CD4-positive, alpha-beta T cell treated with Interferon gamma for 1 hour (primary cell): Measurements from ENCODE around the gene MMAB.
A peak's percentile ranks its signal among the peaks of the same experiment; 100 is the strongest.

Experiments used
- DNase-seq: peaks from one replicate; pipeline ENCODE4 v3.0.0-alpha.2; 2020

The MMAB gene

GRCh38 chr12:109535231-109535862 is 38.0 kb downstream of the MMAB start:
- no peak for DNase-seq

- DNase-seq, result no peak
These were observed 38.8 kb downstream of the MMAB start for GRCh38 chr12:109534456-109534855.

DNA sequence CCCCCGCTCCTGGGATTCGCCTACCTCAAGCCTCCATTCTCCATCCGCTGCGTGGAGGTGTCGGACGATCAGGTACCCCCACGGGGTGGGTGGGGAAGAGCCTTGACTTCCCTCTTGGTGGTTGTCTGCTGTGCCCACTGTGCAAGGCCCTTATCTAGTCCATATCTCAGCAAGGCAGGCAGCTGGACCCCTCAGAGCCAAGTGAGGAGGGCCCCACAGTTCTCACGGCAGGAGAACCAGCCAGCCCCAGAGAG is 39.9 kb downstream of the MMAB start:
- no peak for DNase-seq

- DNase-seq, result no peak
These were observed 40.4 kb downstream of the MMAB start for GRCh38 chr12:109532721-109533486.

DNA sequence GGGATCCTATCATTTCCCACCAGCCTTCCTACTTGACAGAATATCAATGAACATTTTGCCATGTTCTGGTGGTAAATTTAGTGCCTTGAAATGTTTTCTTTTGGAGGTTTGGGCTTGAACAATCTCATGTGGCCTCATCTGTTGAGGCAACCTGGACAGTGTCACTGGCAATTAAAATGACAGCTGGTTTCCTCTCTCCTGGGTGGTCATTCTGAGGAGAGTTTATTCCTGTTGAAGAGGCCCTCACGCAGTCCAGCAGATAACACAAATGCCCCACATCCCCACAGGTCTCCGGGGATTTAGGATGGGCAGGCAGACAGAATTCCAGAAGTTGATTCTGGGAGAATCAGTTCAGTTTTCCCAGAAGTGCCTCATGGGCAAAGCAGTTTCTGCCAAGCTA is 41.9 kb downstream of the MMAB start:
- DNase-seq, result no peak

GRCh38 chr12:109529691-109530640 is 43.3 kb downstream of the MMAB start:
- DNase-seq, result no peak

DNA sequence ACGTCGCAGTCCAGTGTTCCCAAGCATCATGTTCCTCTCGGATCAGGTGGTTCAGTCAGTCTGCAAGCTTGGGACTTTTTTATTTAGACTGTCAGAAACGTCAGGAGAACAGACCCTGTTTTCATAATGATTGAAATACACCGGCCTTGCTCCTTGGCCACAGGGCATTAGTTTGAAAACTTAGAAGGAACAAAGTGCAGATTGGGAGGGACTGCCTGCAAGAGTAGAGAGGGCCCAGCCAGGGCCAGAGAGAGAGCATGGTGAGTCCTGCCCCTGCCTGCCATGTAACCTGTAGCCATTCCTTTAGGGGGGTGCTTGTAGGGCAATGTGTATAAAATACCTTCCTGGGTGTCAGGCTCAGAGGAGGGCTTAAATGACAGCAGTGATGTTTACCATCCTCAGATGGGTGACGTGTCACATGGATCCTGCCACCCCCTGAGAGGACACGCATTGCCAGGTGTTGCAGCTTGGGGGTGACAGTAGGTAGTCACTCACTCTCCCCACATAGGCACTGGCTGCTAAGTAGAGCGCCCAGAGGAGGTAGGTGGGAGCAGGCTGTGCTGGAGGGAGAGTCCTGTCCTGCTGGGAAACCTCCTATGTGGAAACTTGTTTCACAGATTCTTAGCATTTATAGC is 45.7 kb downstream of the MMAB start:
- DNase-seq, result no peak

- DNase-seq, result no peak
These were observed 48.1 kb downstream of the MMAB start for GRCh38 chr12:109525279-109525585.

- DNase-seq, result no peak
These were observed 48.6 kb downstream of the MMAB start for GRCh38 chr12:109524466-109525278.

DNA sequence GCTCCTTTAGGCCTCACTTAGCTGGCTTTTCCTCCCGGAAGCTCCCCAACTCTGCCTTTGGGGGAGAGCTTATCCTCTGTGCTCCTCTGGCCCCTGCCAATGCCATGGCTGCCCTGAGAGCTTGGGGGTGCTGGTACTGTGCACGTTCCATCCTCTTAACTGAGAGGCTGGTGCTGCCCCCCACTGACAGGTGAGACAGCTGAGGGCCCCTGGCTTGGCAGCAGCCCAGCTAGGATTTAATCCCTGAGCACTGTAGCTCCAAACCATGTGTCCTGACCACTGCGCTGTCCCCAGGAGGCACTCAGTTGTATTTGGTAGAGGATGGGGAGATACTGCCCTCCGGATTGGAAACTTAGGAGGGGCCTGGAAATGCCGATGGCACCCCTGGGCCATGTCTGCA is 49.8 kb downstream of the MMAB start:
- DNase-seq, result no peak

- no peak for DNase-seq
These were observed 50.2 kb downstream of the MMAB start for GRCh38 chr12:109523071-109523470.

- DNase-seq, result no peak
These were observed 51.5 kb downstream of the MMAB start for GRCh38 chr12:109521831-109522230.

- DNase-seq, result no peak
These were observed 53.5 kb downstream of the MMAB start for GRCh38 chr12:109519787-109520186.

DNA sequence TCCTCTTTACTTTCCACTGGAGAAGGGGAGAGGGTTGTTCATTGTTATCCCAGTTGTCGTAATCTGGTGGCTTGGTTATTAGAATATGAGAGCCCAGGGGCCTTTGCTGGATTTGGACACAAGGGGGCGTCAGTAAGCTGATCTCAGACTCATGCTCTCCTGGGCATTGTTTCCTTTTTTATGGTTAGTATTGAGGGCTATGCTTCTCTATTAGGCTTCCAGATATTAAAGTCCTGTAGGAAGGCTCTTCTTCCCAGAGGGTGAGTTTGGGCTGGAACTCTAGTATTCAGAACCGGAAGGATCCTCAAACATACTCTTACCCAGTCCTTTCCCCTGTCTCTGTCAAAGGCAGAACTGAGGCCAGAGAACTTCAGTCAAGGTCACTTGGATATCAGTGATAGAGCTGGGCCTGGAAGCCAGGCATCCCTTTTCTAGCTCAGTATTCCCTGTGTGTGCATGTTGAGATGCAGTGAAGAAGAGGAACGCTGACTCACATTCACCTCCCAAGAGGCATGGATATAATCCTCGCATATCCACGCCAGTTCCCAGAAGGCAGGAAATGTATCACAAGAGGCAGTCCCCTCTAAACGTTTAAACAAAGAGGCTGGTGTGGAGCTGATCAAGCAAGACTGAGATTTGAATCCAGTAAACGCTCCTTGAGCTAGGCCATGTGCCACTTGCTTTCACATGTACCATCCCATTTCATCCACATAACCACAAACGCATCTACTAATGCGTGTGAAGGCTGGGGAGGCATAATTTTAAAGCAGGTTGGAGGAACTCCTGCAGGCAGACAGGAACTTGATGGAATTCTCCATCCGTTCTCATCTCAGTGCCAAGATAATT is 54.3 kb downstream of the MMAB start:
- peak; percentile 18 for DNase-seq

DNA sequence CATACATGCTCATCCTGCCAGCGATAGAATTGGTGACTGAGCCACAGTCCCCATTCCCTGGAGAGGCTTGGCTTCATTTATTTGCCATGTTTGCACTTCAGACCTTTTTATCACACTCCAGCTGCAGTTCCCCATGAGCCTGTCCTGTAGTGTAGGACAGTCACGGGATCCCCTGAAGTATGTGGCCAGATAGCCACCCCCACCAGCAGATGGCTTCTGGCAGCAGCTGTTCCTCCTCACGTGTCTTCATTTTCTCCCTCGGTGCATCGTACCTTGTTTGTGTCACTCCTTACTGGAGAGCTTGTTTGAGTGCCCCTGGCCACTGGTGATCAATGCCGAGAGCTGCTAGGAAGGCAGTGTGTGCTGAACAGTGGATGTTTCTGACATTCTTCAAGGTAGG is 55.7 kb downstream of the MMAB start:
- DNase-seq, result no peak

DNA sequence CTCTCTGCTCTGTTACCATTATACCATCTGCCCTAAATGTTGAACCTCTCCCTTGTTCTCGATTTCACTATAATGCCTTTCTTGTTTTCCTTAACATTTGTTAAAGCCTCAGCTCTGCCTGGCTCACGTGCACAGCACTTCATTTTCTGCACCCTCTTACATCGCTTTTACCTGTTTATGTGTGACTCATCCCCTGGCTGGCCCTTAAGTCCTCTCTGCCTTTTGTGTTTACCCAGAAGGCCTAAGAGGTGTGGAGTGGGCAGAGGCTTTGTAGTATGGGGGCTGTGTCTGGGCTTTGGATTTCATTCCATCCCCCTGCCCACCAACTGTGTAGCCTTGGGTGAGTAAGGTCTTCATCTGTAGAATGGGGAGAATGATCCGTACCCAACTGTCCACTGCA is 59.3 kb downstream of the MMAB start:
- no peak for DNase-seq

- no peak for DNase-seq
These were observed 60.3 kb downstream of the MMAB start for GRCh38 chr12:109513051-109513450.

- DNase-seq, result no peak
These were observed 60.7 kb downstream of the MMAB start for GRCh38 chr12:109512608-109513007.

GRCh38 chr12:109510196-109510595 is 63.1 kb downstream of the MMAB start:
- no peak for DNase-seq

DNA sequence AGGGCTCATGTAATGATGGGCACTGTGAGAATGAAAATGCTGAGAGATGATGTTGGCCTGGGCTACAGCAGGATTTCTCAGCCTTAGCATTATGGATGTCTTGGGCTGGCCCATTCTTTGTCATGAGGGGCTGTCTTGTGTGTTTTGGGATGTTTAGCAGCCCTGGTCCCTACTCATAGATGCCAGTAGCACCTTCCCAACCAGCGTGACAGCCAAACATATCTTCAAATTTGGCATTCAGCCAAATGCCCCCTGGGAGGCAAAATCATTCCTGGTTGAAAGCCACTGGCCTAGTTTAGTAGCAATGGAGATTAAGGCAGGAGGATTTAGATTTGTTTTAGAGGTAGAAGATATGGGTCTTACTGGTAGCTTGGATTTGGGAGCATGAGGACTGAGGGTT is 69.2 kb downstream of the MMAB start:
- DNase-seq, result no peak
